NOMO-1 treated with dmso at 0.1 percent for 144 hours (cell line): Measurements from ENCODE around the gene CCNQ.

Experiments
- DNase-seq: peaks from one replicate; lab custom pipeline; 2025; ENCODE audit not compliant: unreplicated experiment; lab: John Stamatoyannopoulos, UW

The CCNQ gene

GRCh38 chrX:153546386-153546785 lies 52.6 kb downstream of the CCNQ start:
- DNase-seq = no peak

- DNase-seq = no peak
These were observed 54.2 kb downstream of the CCNQ start for GRCh38 chrX:153544727-153545126.

GRCh38 chrX:153539979-153540358 lies 59.0 kb downstream of the CCNQ start:
- DNase-seq = no peak

GRCh38 chrX:153539171-153539978 lies 59.6 kb downstream of the CCNQ start:
- no peak for DNase-seq

GRCh38 chrX:153538424-153538823 lies 60.5 kb downstream of the CCNQ start:
- DNase-seq = no peak
